Activated CD4-positive, alpha-beta T cell treated with anti-CD3 and anti-CD28 coated beads for 4 hours (primary cell): ENCODE data around the gene WASF2.
"Not testable (repeated sequence)": the region's sequence is repeated elsewhere in the genome, so short reads cannot be mapped to it uniquely, and the experiment has no call there.

Experiments
- DNase-seq, 2 donors: peaks; one replicate each; pipeline ENCODE4 v3.0.0-alpha.2; 2020

WASF2 gene

GRCh38 chr1:27416387-27417111 lies 73.4 kb downstream of the WASF2 start:
- peak; percentile 43 to 56 for DNase-seq

- no peak for DNase-seq
These were observed 75.9 kb downstream of the WASF2 start for GRCh38 chr1:27414091-27414490.

- no peak for DNase-seq
These were observed 77.0 kb downstream of the WASF2 start for GRCh38 chr1:27413004-27413403.

GRCh38 chr1:27412502-27412901 lies 77.5 kb downstream of the WASF2 start:
- DNase-seq, result no peak

- DNase-seq, result no peak
These were observed 79.3 kb downstream of the WASF2 start for GRCh38 chr1:27410709-27411108.

GRCh38 chr1:27409669-27410068 lies 80.3 kb downstream of the WASF2 start:
- DNase-seq, result no peak

- DNase-seq, result no peak
These were observed 81.8 kb downstream of the WASF2 start for GRCh38 chr1:27408151-27408550.

- DNase-seq, result not testable (repeated sequence)
These were observed 83.2 kb downstream of the WASF2 start for GRCh38 chr1:27406791-27407190.

GRCh38 chr1:27406362-27406680 lies 83.6 kb downstream of the WASF2 start:
- DNase-seq, result no peak

GRCh38 chr1:27405598-27406361 lies 84.2 kb downstream of the WASF2 start:
- not testable (repeated sequence) for DNase-seq

- no peak for DNase-seq
These were observed 84.9 kb downstream of the WASF2 start for GRCh38 chr1:27405074-27405473.

GRCh38 chr1:27403931-27404330 lies 86.0 kb downstream of the WASF2 start:
- DNase-seq, result no peak

- no peak for DNase-seq
These were observed 86.8 kb downstream of the WASF2 start for GRCh38 chr1:27403065-27403726.

GRCh38 chr1:27402349-27402754 lies 87.6 kb downstream of the WASF2 start:
- no peak for DNase-seq

GRCh38 chr1:27400963-27401341 lies 89.0 kb downstream of the WASF2 start:
- DNase-seq, result no peak

- no peak for DNase-seq
These were observed 89.6 kb downstream of the WASF2 start for GRCh38 chr1:27400082-27400962.

- no peak for DNase-seq
These were observed 90.5 kb downstream of the WASF2 start for GRCh38 chr1:27399251-27400025.

- DNase-seq, result no peak
These were observed 91.4 kb downstream of the WASF2 start for GRCh38 chr1:27398405-27399149.

- no peak for DNase-seq
These were observed 92.2 kb downstream of the WASF2 start for GRCh38 chr1:27397749-27398148.

GRCh38 chr1:27397110-27397509 lies 92.9 kb downstream of the WASF2 start:
- no peak for DNase-seq

- DNase-seq, result peak; percentile 73 to 80
These were observed 94.3 kb downstream of the WASF2 start for GRCh38 chr1:27395441-27396195.
